Central memory CD8-positive, alpha-beta T cell (primary cell): ENCODE measurements around the gene DNAAF5.

Experiments used
- ATAC-seq: fragments of 150-1000 bp; cut with Tn5 transposase; replicated peaks from 2 replicates; pipeline ENCODE4 v1.10.0; 2022; ENCODE audit warnings: mild to moderate bottlenecking, moderate FRiP score, moderate number of reproducible peaks; ENCODE audit not compliant: poor library complexity, severe bottlenecking; ENCODE audit errors: extremely low read depth
- DNase-seq, 2 donors: peaks; one replicate each; pipeline ENCODE4 v3.0.0; 2021; ENCODE audit warnings: low spot score in 2 of 2
- H3K27ac Mint-ChIP-seq: one replicate; pipeline ENCODE4 v1.8.0; 2022; ENCODE audit warnings: low read depth, mild to moderate bottlenecking, moderate library complexity, mixed read lengths
- H3K27me3 Mint-ChIP-seq: one replicate; pipeline ENCODE4 v1.8.0; 2022; ENCODE audit warnings: mixed read lengths
- H3K36me3 Mint-ChIP-seq: one replicate; pipeline ENCODE4 v1.8.0; 2022; ENCODE audit warnings: mild to moderate bottlenecking, moderate library complexity, mixed read lengths; ENCODE audit not compliant: insufficient read depth
- H3K4me1 Mint-ChIP-seq: one replicate; pipeline ENCODE4 v1.8.0; 2022; ENCODE audit warnings: mixed read lengths
- H3K4me3 Mint-ChIP-seq: one replicate; pipeline ENCODE4 v1.8.0; 2022; ENCODE audit warnings: mild to moderate bottlenecking, moderate library complexity, mixed read lengths
- H3K9me3 Mint-ChIP-seq: one replicate; pipeline ENCODE4 v1.8.0; 2022; ENCODE audit warnings: mixed read lengths

DNAAF5 gene

GRCh38 chr7:816751-817671, 90.5 kb downstream of the DNAAF5 start:
- DNase-seq, result no peak
- Mint-ChIP-seq H3K36me3 (peaks cover 12% of the 10 kb centered on the region), H3K27me3 (no peaks in the 10 kb centered on the region), H3K4me1 (peaks cover 45% of the 10 kb centered on the region), H3K4me3 (peak overlapping the region; percentile 88), H3K27ac (peak overlapping the region; percentile 82), H3K9me3 (no peaks in the 10 kb centered on the region)
- peak; percentile 1 for ATAC-seq

GRCh38 chr7:818031-818699, 91.7 kb downstream of the DNAAF5 start:
- peak overlapping the region; percentile 88 for H3K4me3 Mint-ChIP-seq
- H3K27me3 Mint-ChIP-seq, result no peaks in the 10 kb centered on the region
- peaks cover 38% of the 10 kb centered on the region for H3K4me1 Mint-ChIP-seq
- no peaks in the 10 kb centered on the region for H3K9me3 Mint-ChIP-seq
- peaks cover 8% of the 10 kb centered on the region for H3K36me3 Mint-ChIP-seq
- ATAC-seq (no peak), DNase-seq (no peak)
- peak overlapping the region; percentile 82 for H3K27ac Mint-ChIP-seq

- Mint-ChIP-seq H3K36me3 (peaks cover 10% of the 10 kb centered on the region), H3K27me3 (no peaks in the 10 kb centered on the region), H3K9me3 (no peaks in the 10 kb centered on the region), H3K27ac (no peak overlapping the region), H3K4me1 (peaks cover 29% of the 10 kb centered on the region), H3K4me3 (no peak overlapping the region)
- DNase-seq (no peak), ATAC-seq (no peak)
These were observed 93.8 kb downstream of the DNAAF5 start for GRCh38 chr7:820341-820740.

GRCh38 chr7:821688-822087, 95.2 kb downstream of the DNAAF5 start:
- H3K9me3 Mint-ChIP-seq, result no peaks in the 10 kb centered on the region
- no peak for ATAC-seq
- no peaks in the 10 kb centered on the region for H3K27me3 Mint-ChIP-seq
- H3K4me1 Mint-ChIP-seq, result peaks cover 36% of the 10 kb centered on the region
- H3K4me3 Mint-ChIP-seq, result no peak overlapping the region
- H3K27ac Mint-ChIP-seq, result no peak overlapping the region
- DNase-seq, result no peak
- H3K36me3 Mint-ChIP-seq, result peaks cover 12% of the 10 kb centered on the region

GRCh38 chr7:822692-823276, 96.3 kb downstream of the DNAAF5 start:
- no peak for DNase-seq
- no peak overlapping the region for H3K4me3 Mint-ChIP-seq
- H3K27me3 Mint-ChIP-seq, result no peaks in the 10 kb centered on the region
- H3K9me3 Mint-ChIP-seq, result no peaks in the 10 kb centered on the region
- ATAC-seq, result no peak
- H3K36me3 Mint-ChIP-seq, result peaks cover 6% of the 10 kb centered on the region
- H3K27ac Mint-ChIP-seq, result no peak overlapping the region
- H3K4me1 Mint-ChIP-seq, result peaks cover 29% of the 10 kb centered on the region

- peaks cover 4% of the 10 kb centered on the region for H3K36me3 Mint-ChIP-seq
- H3K4me1 Mint-ChIP-seq, result peaks cover 22% of the 10 kb centered on the region
- no peak for DNase-seq
- H3K27me3 Mint-ChIP-seq, result no peaks in the 10 kb centered on the region
- H3K27ac Mint-ChIP-seq, result no peak overlapping the region
- H3K9me3 Mint-ChIP-seq, result no peaks in the 10 kb centered on the region
- no peak overlapping the region for H3K4me3 Mint-ChIP-seq
- no peak for ATAC-seq
These were observed 97.2 kb downstream of the DNAAF5 start for GRCh38 chr7:823649-824048.

GRCh38 chr7:824081-824480, 97.6 kb downstream of the DNAAF5 start:
- DNase-seq (no peak), ATAC-seq (no peak)
- Mint-ChIP-seq H3K27me3 (no peaks in the 10 kb centered on the region), H3K27ac (no peak overlapping the region), H3K36me3 (peaks cover 4% of the 10 kb centered on the region), H3K4me3 (no peak overlapping the region), H3K4me1 (peaks cover 22% of the 10 kb centered on the region), H3K9me3 (no peaks in the 10 kb centered on the region)

GRCh38 chr7:824664-825063, 98.2 kb downstream of the DNAAF5 start:
- H3K9me3 Mint-ChIP-seq, result no peaks in the 10 kb centered on the region
- H3K27ac Mint-ChIP-seq, result no peak overlapping the region
- no peak for DNase-seq
- no peak overlapping the region for H3K4me3 Mint-ChIP-seq
- peaks cover 22% of the 10 kb centered on the region for H3K4me1 Mint-ChIP-seq
- no peaks in the 10 kb centered on the region for H3K27me3 Mint-ChIP-seq
- H3K36me3 Mint-ChIP-seq, result peaks cover 4% of the 10 kb centered on the region
- no peak for ATAC-seq

- no peaks in the 10 kb centered on the region for H3K27me3 Mint-ChIP-seq
- no peaks in the 10 kb centered on the region for H3K9me3 Mint-ChIP-seq
- peaks cover 23% of the 10 kb centered on the region for H3K4me1 Mint-ChIP-seq
- peaks cover 6% of the 10 kb centered on the region for H3K36me3 Mint-ChIP-seq
- H3K27ac Mint-ChIP-seq, result no peak overlapping the region
- H3K4me3 Mint-ChIP-seq, result no peak overlapping the region
- ATAC-seq (no peak), DNase-seq (no peak)
These were observed 98.9 kb downstream of the DNAAF5 start for GRCh38 chr7:825386-825785.

- no peak for DNase-seq
- H3K27ac Mint-ChIP-seq, result no peak overlapping the region
- peaks cover 23% of the 10 kb centered on the region for H3K4me1 Mint-ChIP-seq
- no peak for ATAC-seq
- H3K4me3 Mint-ChIP-seq, result no peak overlapping the region
- no peaks in the 10 kb centered on the region for H3K27me3 Mint-ChIP-seq
- H3K9me3 Mint-ChIP-seq, result no peaks in the 10 kb centered on the region
- peaks cover 6% of the 10 kb centered on the region for H3K36me3 Mint-ChIP-seq
These were observed 99.9 kb downstream of the DNAAF5 start for GRCh38 chr7:826230-826917.

- Mint-ChIP-seq H3K4me3 (no peak overlapping the region), H3K27ac (no peak overlapping the region), H3K27me3 (no peaks in the 10 kb centered on the region), H3K4me1 (peaks cover 34% of the 10 kb centered on the region), H3K9me3 (no peaks in the 10 kb centered on the region), H3K36me3 (peaks cover 18% of the 10 kb centered on the region)
- ATAC-seq, result no peak
- no peak for DNase-seq
These were observed 102.5 kb downstream of the DNAAF5 start for GRCh38 chr7:828793-829561.

- Mint-ChIP-seq H3K27me3 (no peaks in the 10 kb centered on the region), H3K4me3 (no peak overlapping the region), H3K4me1 (peaks cover 34% of the 10 kb centered on the region), H3K36me3 (peaks cover 19% of the 10 kb centered on the region), H3K9me3 (no peaks in the 10 kb centered on the region), H3K27ac (peak overlapping the region; percentile 70)
- ATAC-seq (no peak), DNase-seq (no peak)
These were observed 103.6 kb downstream of the DNAAF5 start for GRCh38 chr7:830069-830468.
